ENCODE measurements around the gene RPS3A.
"Not testable (repeated sequence)": the region's sequence is repeated elsewhere in the genome, so short reads cannot be mapped to it uniquely, and the experiment has no call there.

The RPS3A gene

GRCh38 chr4:151110236-151110635, 10.8 kb downstream of the RPS3A start:
- intact Hi-C loops (cut with DNase I): loop anchor here (10.0 kb wide), 2 partner anchors 495 to 1285 kb away; no protein-coding TSS in a partner anchor
- no peak for DNase-seq

DNA sequence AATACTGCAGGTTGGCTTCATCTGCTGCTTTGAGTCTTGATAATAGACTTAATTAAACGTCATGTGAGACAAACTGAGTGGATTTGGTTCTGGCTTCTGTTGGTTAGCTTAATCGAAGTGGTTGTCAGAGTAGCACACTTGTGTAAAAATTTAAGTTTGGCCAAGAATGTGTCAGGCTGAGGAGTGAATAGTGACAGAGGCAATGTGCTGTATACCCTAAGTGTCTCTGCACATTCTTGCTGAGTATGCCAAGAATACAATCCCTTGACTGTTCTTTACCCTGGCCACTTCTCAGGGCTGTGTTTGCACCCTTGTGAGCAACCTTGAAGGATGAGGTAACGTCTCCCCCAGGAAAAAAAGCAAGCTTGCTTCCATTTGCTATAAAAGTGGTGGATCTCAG, 14.9 kb downstream of the RPS3A start:
- intact Hi-C loops (cut with DNase I): loop anchor here (10.0 kb wide), 2 partner anchors 490 to 1280 kb away; no protein-coding TSS in a partner anchor
- no peak for DNase-seq

DNA sequence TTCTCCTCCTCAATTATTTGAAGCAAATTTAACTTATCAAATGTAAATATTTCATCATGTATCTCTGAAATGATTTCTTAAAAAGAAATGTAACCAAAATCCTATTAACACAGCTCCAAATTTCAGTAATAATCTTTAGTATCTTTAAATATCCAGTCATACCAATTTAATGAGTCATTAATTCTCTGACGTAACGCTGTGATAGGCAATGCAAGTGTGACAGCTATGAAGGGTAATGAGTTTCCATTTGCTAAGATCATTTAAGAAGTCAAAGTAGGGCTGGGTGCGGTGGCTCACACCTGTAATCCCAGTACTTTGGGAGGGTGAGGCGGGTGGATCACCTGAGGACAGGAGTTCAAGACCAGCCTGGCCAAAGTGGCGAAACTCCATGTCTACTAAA, 15.6 kb downstream of the RPS3A start:
- intact Hi-C loops (cut with DNase I): loop anchor here (5.0 to 10.0 kb wide), 3 partner anchors 112 to 1280 kb away; no protein-coding TSS in a partner anchor
- no peak for DNase-seq

DNA sequence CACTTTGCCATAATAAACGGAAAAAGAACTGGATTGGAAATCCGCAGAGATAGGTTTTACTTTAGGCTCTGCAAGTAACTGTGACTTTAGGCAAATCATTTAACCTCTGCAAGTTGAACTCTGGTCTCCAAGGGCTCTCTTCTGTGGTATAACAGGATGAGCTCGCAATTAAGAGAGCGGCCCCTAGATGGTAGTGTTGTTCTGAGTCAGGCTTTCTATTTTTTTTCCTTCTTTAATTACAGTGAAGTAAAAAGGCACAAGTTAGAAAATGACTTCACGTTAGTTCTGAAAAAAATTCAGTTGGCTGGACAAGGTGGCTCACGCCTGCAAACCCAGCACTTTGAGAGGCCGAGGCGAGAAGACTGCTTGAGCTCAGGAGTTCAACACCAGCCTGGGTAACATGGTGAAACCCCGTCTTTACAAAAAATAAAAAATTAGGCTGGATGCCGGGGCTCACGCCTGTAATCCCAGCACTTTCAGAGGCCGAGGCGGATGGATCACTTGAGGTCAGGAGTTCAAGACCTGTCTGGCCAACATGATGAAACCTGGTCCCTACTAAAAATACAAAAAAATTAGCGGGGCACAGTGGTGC, 18.0 kb downstream of the RPS3A start:
- intact Hi-C loops (cut with DNase I): loop anchor here (1.0 to 10.0 kb wide), 5 partner anchors 110 to 1277 kb away; no protein-coding TSS in a partner anchor
- DNase-seq: peak in 6 of 10 donors; percentile 29 to 74 (median 50)

DNA sequence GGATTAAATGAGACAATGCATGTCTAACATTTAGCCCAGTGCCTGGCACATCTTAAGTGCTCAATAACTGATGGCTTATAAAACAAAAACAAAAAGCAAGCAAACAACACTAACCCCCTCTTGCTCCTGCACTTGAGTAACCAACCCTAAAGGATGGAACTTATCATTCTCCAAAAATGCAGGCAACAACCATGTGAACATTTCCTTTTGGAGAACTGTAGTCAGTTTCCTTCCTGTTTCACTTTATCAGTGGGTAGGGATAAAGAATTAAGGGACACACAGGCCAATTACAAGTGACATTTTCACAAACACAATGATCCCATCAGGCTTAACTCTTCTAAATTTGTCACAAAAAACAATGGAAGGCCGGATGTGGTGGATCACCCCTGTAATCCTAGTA, 30.4 kb downstream of the RPS3A start:
- intact Hi-C loops (cut with DNase I): no loop called here
- no peak for DNase-seq

GRCh38 chr4:151133311-151133710, 33.9 kb downstream of the RPS3A start:
- intact Hi-C loops (cut with DNase I): no loop called here

GRCh38 chr4:151136048-151136447, 36.6 kb downstream of the RPS3A start:
- intact Hi-C loops (cut with DNase I); DNase-seq: not testable (repeated sequence)

More at GRCh38 chr4:151133311-151133710, 33.9 kb downstream of the RPS3A start:
- DNase-seq: no peak

- DNase-seq: no peak
- intact Hi-C loops (cut with DNase I): no loop called here
These were observed 40.4 kb downstream of the RPS3A start for GRCh38 chr4:151139814-151140213.

DNA sequence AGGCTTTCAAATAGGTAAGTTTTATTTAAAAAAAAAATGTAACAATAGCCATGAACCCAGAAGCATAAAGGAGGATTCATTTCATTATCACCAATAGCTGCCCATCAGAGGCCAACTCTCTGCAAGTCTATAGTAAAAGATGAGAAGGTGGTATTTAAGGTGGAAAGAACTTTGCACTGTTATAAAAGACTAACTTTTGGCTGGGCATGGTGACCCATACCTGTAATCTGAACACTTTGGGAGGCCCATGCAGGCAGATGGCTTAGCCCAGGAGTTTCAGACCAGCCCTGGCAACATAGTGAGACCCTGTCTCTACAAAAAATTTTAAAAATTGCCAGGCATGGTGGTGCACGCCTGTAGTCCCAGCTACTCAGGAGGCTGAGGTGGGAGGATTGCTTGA, 43.3 kb downstream of the RPS3A start:
- DNase-seq: no peak
- intact Hi-C loops (cut with DNase I): no loop called here

DNA sequence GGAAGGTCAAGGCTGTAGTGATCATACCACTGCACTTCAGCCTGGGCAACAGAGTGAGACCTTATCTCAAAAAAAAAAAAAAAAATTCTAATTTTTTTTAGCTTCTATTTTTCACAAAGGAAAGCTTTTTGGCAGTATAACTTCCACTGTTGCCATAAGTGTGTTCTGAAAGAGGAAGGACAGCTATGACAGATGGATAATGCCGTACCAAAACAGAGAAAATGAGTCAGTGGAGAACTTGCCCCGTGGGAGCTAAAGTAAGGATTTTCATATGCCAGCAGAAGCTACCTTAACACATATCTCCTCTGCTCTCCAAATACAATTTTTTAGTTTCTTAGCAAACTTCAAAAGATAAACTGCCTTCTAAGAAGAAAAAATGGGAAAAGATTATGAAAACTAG, 43.7 kb downstream of the RPS3A start:
- intact Hi-C loops (cut with DNase I): no loop called here
- DNase-seq: no peak

- DNase-seq: no peak
- intact Hi-C loops (cut with DNase I): no loop called here
These were observed 44.4 kb downstream of the RPS3A start for GRCh38 chr4:151143811-151144210.

DNA sequence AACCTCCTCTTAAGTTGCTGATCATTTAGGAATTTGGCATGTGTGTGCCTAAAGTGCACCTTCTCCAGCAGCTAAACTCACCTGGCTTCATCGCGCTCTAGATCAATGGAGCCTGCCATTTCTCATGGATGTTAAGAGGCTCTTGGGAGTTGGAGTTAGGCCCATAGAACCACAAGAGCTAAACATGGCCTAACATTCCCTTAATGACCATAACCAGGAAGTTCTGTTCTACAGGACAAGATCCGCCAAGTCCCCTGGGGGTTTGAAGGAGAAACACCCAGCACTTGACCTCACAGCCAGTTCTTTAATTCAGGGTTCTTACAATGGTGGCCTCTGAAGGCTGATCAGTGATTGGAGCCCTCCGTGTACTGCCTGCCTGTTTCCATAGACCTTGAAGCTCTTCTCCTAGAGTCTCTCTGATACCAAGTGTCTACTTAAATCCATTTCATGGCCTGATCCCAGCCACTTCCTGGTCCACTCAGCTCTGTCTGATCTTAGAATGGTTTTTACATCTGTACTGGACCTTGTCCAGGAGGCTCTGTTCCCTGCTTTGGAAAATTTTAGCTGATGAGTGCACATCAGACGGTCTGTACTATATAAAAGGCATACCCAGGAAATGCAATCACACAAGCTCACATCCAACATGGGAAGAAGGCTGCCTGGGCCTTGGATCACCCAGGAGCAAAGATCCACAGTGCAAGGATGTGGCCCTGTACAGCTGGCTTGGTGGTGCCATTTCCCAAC, 45.1 kb downstream of the RPS3A start:
- no peak for DNase-seq
- intact Hi-C loops (cut with DNase I): no loop called here

DNA sequence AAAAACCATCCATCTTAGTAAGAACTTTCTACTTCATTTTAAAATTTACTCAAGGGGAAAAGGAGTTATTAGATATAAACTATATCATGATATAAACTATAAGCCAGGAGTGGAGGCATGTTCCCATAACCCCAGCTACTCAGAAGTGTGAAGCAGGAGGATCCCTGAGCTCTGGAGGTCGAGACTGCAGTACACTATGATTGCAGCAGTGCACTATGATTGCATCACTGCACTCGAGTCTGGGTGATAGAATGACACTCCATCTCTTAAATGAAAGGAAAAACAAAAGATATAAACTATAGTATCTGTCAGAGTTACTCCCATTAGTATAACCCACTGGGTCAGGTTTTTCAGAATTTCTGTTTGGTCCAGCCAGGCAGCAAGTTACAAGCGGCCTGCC, 47.6 kb downstream of the RPS3A start:
- intact Hi-C loops (cut with DNase I): no loop called here
- no peak for DNase-seq

GRCh38 chr4:151148261-151148660, 48.8 kb downstream of the RPS3A start:
- no peak for DNase-seq
- intact Hi-C loops (cut with DNase I): no loop called here

DNA sequence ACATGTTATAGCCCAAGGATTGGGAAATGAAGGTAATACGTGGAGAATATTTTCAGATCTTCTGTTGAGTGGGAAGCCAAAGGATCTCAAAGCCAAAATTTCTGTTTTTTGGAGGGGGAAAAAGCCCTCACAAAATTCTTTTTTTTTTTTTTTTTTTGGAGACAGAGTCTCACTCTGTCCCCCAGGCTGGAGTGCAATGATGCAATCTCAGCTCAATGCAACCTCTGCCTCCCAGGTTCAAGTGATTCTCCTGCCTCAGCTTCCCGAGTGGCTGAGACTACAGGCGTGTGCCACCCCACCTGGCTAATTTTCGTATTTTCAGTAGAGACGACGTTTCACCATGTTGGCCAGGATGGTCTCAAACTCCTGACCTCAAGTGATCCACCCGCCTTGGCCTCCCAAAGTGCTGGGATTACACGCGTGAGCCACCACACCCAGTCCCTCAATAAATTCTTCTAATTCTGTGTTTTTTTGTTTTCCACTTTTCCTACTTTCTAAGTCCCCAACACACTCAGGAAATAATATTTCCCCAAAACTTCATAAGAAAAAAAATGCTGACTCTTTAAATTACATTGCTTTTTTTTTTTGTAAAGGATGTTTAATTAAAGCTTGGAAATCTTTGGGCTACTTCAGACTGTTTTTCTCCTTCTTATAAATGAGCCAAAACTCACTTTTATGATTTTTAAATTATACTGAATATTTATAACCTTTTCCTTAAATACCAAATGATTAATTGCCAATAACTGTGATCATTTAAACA, 51.6 kb downstream of the RPS3A start:
- intact Hi-C loops (cut with DNase I): no loop called here
- no peak for DNase-seq

DNA sequence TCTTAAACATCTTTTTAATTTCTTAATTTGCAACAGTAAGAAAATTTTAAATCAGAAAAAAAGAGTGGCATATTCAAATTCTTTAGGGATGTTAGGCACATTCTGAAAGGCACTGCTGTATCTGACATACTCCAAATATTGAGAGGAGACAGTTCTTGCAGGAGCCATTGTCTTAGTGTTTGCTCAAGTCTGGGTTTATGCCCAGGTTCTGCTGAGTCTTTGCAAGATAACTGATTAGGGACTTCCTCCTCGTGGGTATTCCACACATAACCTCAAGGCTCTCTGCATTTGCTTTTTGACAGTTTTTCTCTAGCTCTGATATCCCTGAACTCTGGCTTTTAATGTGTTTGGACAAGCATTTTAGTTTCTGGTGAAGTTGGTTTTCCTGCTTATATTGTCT, 52.6 kb downstream of the RPS3A start:
- no peak for DNase-seq
- intact Hi-C loops (cut with DNase I): no loop called here

GRCh38 chr4:151153585-151153984, 54.2 kb downstream of the RPS3A start:
- intact Hi-C loops (cut with DNase I): no loop called here
- DNase-seq: no peak

All from posterior cingulate gyrus (tissue), 11 donors.